ENCODE results near the gene CD14.

The CD14 gene

DNA sequence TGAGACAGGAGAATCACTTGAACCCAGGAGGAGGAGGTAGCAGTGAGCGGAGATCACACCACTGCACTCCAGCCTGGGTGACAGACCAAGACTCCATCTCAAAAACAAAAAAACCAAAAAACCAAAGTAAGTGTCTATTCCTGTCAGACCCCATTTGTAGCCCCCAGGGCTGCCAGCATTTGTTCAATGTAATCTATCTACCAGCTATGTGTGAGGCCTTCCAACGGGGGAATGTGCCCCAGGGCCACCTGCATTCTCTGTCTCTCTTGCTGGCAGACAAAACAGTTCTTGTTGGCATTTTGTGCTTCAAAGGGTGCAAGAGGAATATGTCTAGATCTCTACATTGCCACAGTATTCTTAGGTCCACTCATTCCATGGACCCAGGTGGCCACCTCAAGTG is 34.1 kb downstream of the CD14 start:
- no peaks in the 10 kb centered on the region for H3K36me3 ChIP-seq (ENCODE audit: control insufficient read depth in 2 of 2, insufficient read depth in 1 of 2, low read length in 2 of 2)
- POLR2A ChIA-PET, result interaction anchor here (1.6 kb wide), 1 partner anchor 49 kb away, joined by 6 read pairs; the partner anchor contains the start of genes IK and NDUFA2
- H3K27ac ChIP-seq (ENCODE audit: extremely low read depth, low read depth, low read length), result no peak overlapping the region
- H3K4me1 ChIP-seq (ENCODE audit: control insufficient read depth, insufficient read depth, low read length), result peaks cover 8% of the 10 kb centered on the region; the same call in 1 of the 2 replicates
- no peak for TF ChIP-seq ZFP41 (tag by site-specific recombination; IDR thresholded peaks at IDR 0.05; ENCODE audit: borderline replicate concordance)
- no peak for TF ChIP-seq ZNF121 (tag by site-specific recombination; IDR thresholded peaks at IDR 0.05)
- TF ChIP-seq ZNF664 (tag by site-specific recombination; IDR thresholded peaks at IDR 0.05), result no peak
- TF ChIP-seq ZNF433 (tag by site-specific recombination; IDR thresholded peaks at IDR 0.05; ENCODE audit: low read depth), result no peak
- no peak for TF ChIP-seq ZNF626 (tag by site-specific recombination; IDR thresholded peaks at IDR 0.05)
- no peak for TF ChIP-seq ZNF548 (tag by site-specific recombination; IDR thresholded peaks at IDR 0.05)
- no peak for TF ChIP-seq ZNF600 (tag by site-specific recombination; IDR thresholded peaks at IDR 0.05)
- TF ChIP-seq ZNF16 (tag by site-specific recombination; IDR thresholded peaks at IDR 0.05; ENCODE audit: low read depth), result no peak
- TF ChIP-seq ZNF785 (tag by site-specific recombination; IDR thresholded peaks at IDR 0.05), result no peak
- no peak for TF ChIP-seq ZNF19 (tag by site-specific recombination; IDR thresholded peaks at IDR 0.05; ENCODE audit: low read depth)
- TF ChIP-seq GLI2 (tag by site-specific recombination; IDR thresholded peaks at IDR 0.05; ENCODE audit: borderline replicate concordance, low read depth), result no peak
- TF ChIP-seq, protein P1, sequence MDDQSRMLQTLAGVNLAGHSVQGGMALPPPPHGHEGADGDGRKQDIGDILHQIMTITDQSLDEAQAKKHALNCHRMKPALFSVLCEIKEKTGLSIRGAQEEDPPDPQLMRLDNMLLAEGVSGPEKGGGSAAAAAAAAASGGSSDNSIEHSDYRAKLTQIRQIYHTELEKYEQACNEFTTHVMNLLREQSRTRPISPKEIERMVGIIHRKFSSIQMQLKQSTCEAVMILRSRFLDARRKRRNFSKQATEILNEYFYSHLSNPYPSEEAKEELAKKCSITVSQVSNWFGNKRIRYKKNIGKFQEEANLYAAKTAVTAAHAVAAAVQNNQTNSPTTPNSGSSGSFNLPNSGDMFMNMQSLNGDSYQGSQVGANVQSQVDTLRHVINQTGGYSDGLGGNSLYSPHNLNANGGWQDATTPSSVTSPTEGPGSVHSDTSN (CRISPR knock-in tag; IDR thresholded peaks at IDR 0.05), result no peak
- TF ChIP-seq ZSCAN30 (tag by site-specific recombination; IDR thresholded peaks at IDR 0.05), result no peak
- TF ChIP-seq, protein P2, sequence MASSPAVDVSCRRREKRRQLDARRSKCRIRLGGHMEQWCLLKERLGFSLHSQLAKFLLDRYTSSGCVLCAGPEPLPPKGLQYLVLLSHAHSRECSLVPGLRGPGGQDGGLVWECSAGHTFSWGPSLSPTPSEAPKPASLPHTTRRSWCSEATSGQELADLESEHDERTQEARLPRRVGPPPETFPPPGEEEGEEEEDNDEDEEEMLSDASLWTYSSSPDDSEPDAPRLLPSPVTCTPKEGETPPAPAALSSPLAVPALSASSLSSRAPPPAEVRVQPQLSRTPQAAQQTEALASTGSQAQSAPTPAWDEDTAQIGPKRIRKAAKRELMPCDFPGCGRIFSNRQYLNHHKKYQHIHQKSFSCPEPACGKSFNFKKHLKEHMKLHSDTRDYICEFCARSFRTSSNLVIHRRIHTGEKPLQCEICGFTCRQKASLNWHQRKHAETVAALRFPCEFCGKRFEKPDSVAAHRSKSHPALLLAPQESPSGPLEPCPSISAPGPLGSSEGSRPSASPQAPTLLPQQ (tag by site-specific recombination; IDR thresholded peaks at IDR 0.05), result no peak
- TF ChIP-seq ZNF221 (tag by site-specific recombination; IDR thresholded peaks at IDR 0.05; ENCODE audit: borderline replicate concordance), result no peak
- no peak for TF ChIP-seq KLF7 (tag by site-specific recombination; IDR thresholded peaks at IDR 0.05; ENCODE audit: borderline replicate concordance)
- H3K9me3 ChIP-seq (ENCODE audit: control insufficient read depth, insufficient read depth, low read depth, low read length), result no peaks in the 10 kb centered on the region
- CTCF ChIA-PET, result no interaction called here
- H3K4me3 ChIP-seq (ENCODE audit: low read depth, low read length), result no peak overlapping the region

DNA sequence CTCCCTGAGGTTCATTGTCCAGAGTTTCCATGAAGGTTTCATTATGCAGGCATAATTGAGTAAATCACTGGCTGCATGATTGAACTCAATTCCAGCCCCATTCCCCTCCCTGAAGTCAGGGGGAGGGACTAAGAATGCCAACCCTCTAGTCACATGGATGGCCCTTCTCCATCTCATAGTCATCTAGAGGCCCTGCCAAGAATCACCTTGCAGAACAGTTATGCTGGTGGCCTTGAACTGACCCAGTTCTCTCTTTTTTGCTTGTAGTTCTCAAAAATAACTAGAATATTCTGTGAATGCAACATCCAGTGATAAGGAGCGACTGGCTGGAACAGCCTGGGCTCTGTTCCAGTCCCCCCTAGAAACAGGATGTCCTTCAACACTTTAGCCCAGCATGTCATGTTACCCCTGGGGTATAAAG is 36.6 kb downstream of the CD14 start:
- Histone ChIP-seq H3K4me1 (ENCODE audit: control insufficient read depth, insufficient read depth, low read length) (peaks cover 8% of the 10 kb centered on the region; the same call in 1 of the 2 replicates), H3K27ac (ENCODE audit: extremely low read depth, low read depth, low read length) (no peak overlapping the region), H3K4me3 (ENCODE audit: low read depth, low read length) (no peak overlapping the region), H3K36me3 (ENCODE audit: control insufficient read depth in 2 of 2, insufficient read depth in 1 of 2, low read length in 2 of 2) (no peaks in the 10 kb centered on the region), H3K9me3 (ENCODE audit: control insufficient read depth, insufficient read depth, low read depth, low read length) (no peaks in the 10 kb centered on the region)
- TF ChIP-seq, protein P3, sequence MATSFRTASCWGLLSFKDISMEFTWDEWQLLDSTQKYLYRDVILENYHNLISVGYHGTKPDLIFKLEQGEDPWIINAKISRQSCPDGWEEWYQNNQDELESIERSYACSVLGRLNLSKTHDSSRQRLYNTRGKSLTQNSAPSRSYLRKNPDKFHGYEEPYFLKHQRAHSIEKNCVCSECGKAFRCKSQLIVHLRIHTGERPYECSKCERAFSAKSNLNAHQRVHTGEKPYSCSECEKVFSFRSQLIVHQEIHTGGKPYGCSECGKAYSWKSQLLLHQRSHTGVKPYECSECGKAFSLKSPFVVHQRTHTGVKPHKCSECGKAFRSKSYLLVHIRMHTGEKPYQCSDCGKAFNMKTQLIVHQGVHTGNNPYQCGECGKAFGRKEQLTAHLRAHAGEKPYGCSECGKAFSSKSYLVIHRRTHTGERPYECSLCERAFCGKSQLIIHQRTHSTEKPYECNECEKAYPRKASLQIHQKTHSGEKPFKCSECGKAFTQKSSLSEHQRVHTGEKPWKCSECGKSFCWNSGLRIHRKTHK (tag by site-specific recombination; IDR thresholded peaks at IDR 0.05), result no peak
- TF ChIP-seq, protein P4, sequence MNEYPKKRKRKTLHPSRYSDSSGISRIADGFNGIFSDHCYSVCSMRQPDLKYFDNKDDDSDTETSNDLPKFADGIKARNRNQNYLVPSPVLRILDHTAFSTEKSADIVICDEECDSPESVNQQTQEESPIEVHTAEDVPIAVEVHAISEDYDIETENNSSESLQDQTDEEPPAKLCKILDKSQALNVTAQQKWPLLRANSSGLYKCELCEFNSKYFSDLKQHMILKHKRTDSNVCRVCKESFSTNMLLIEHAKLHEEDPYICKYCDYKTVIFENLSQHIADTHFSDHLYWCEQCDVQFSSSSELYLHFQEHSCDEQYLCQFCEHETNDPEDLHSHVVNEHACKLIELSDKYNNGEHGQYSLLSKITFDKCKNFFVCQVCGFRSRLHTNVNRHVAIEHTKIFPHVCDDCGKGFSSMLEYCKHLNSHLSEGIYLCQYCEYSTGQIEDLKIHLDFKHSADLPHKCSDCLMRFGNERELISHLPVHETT (tag by site-specific recombination; IDR thresholded peaks at IDR 0.05), result no peak
- TF ChIP-seq SP3 (tag by site-specific recombination; IDR thresholded peaks at IDR 0.05), result no peak
- peak; percentile 44 for TF ChIP-seq ZNF341 (tag by site-specific recombination; IDR thresholded peaks at IDR 0.05; ENCODE audit: low read depth)
- TF ChIP-seq, protein P5, sequence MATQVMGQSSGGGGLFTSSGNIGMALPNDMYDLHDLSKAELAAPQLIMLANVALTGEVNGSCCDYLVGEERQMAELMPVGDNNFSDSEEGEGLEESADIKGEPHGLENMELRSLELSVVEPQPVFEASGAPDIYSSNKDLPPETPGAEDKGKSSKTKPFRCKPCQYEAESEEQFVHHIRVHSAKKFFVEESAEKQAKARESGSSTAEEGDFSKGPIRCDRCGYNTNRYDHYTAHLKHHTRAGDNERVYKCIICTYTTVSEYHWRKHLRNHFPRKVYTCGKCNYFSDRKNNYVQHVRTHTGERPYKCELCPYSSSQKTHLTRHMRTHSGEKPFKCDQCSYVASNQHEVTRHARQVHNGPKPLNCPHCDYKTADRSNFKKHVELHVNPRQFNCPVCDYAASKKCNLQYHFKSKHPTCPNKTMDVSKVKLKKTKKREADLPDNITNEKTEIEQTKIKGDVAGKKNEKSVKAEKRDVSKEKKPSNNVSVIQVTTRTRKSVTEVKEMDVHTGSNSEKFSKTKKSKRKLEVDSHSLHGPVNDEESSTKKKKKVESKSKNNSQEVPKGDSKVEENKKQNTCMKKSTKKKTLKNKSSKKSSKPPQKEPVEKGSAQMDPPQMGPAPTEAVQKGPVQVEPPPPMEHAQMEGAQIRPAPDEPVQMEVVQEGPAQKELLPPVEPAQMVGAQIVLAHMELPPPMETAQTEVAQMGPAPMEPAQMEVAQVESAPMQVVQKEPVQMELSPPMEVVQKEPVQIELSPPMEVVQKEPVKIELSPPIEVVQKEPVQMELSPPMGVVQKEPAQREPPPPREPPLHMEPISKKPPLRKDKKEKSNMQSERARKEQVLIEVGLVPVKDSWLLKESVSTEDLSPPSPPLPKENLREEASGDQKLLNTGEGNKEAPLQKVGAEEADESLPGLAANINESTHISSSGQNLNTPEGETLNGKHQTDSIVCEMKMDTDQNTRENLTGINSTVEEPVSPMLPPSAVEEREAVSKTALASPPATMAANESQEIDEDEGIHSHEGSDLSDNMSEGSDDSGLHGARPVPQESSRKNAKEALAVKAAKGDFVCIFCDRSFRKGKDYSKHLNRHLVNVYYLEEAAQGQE (tag by site-specific recombination; IDR thresholded peaks at IDR 0.05), result no peak
- CTCF ChIA-PET, result interaction anchor here (0.6 to 1.1 kb wide), 3 partner anchors 156 to 334 kb away, joined by 3 to 5 read pairs (median 3); no protein-coding TSS in a partner anchor
- POLR2A ChIA-PET, result no interaction called here

Data from HEK293 (cell line).